Subcutaneous adipose tissue (tissue), 4 donors: Measurements from ENCODE around the gene PTPRE. TPM values are rescaled to one million over a fixed set of nuclear protein-coding genes. Genes with fewer than 3 reads are reported as not detected.

ENCODE experiments used
- CTCF ChIP-seq: fragments of 450-650 bp; IDR thresholded peaks from one replicate; pipeline ENCODE4 v1.5.1; 2016; ENCODE audit warnings: low read depth, mild to moderate bottlenecking, control low read depth, antibody characterized with exemption, moderate library complexity
- total RNA-seq, 4 donors: library from RNA; depleted of rRNA; stranded (reverse); fragments of >200 nt; gene quantifications; one replicate each; pipeline ENCODE4 v1.1.0, GENCODE V29; 2016

PTPRE gene
- total RNA-seq, 4 donors from 2014 or later: 10.7 to 66.8 (median 27.9) TPM

GRCh38 chr10:127976701-127977356 lies 69.9 kb downstream of the PTPRE start:
- no peak for TF ChIP-seq CTCF

- no peak for TF ChIP-seq CTCF
Observed at GRCh38 chr10:127977357-127978009, 70.6 kb downstream of the PTPRE start.

GRCh38 chr10:127978481-127978880 lies 71.6 kb downstream of the PTPRE start:
- no peak for TF ChIP-seq CTCF

- TF ChIP-seq CTCF: no peak
Observed at GRCh38 chr10:127979045-127979444, 72.1 kb downstream of the PTPRE start.

- TF ChIP-seq CTCF: no peak
Observed at GRCh38 chr10:127979566-127979965, 72.7 kb downstream of the PTPRE start.

GRCh38 chr10:127980898-127981297 lies 74.0 kb downstream of the PTPRE start:
- TF ChIP-seq CTCF: no peak

GRCh38 chr10:127982601-127983000 lies 75.7 kb downstream of the PTPRE start:
- TF ChIP-seq CTCF: no peak
